ENCODE measurements around the gene SHPK.

Gene SHPK

GRCh38 chr17:3636154-3636907, at the start of gene SHPK, which contains the start of gene CTNS:
Gene SHPK (minus strand): TSS chr17:3636250. CDS start chr17:3636219, 31 bp downstream.
Gene CTNS (plus strand): TSS chr17:3636760. CDS start chr17:3640207, 3,447 bp downstream.
- peaks cover 17% of the 10 kb centered on the region for H3K36me3 Mint-ChIP-seq
- CTCF ChIA-PET = interaction anchor here (0.8 to 2.5 kb wide), 5 partner anchors 11 to 54 kb away, joined by 3 to 14 read pairs (median 3); no protein-coding TSS in a partner anchor
- H3K4me3 Mint-ChIP-seq = peak within 1 kb of the TSS; percentile 91
- H3K27ac Mint-ChIP-seq = peak within 1 kb of the TSS; percentile 95
- no peaks in the 10 kb centered on the region for H3K9me3 Mint-ChIP-seq
- DNase-seq = peak; percentile 97
- no peaks in the 10 kb centered on the region for H3K27me3 Mint-ChIP-seq
- H3K4me1 Mint-ChIP-seq = peaks cover 51% of the 10 kb centered on the region

DNA sequence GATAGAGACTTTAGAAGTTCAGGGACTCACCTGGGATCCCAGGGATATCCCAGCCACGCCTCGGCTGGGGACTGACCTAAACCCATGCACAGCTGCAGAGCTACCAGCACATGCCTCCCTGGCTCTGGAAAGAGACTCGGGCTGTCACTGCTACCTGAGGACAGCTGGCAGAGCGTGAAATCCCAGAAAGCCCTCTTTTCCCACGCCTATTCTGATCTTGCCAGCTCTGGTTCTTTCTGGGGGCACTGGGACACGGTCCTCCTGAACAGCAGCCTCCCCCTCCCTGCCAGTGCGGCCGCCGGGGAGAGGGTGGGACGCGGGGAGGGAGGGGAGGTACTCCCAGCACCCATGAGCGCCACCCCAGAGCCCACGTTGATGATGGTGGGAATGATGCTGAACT, 49.1 kb upstream of the SHPK start:
- Mint-ChIP-seq H3K36me3 (peaks cover 9% of the 10 kb centered on the region), H3K4me1 (peaks cover 22% of the 10 kb centered on the region), H3K27ac (no peak overlapping the region), H3K4me3 (no peak overlapping the region), H3K27me3 (no peaks in the 10 kb centered on the region), H3K9me3 (no peaks in the 10 kb centered on the region)
- CTCF ChIA-PET = interaction anchor here (0.9 kb wide), 1 partner anchor 52 kb away, joined by 3 read pairs; no protein-coding TSS in a partner anchor
- DNase-seq = no peak

DNA sequence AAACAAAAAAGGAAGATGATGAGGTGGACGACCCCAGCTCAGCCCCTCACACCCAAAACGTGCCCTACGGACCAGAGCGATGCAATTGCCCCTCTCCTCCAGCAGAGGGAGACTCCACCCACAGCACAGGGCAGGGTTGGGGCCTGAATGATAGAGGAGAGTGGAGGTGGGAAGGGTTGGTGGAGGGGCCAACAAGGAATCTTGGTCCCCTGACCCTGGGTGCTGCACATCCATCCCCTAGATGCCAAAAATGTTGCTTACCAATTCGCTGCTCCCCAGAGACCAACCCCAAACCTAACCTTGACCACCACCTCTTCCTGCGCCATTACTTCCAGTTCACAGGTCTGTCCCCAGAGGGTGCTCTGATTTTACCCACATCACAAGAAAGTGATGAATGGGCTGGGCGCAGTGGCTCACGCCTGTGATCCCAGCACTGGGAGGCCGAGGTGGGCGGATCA, 47.0 kb upstream of the SHPK start:
- Mint-ChIP-seq H3K27ac (no peak overlapping the region), H3K4me1 (peaks cover 27% of the 10 kb centered on the region), H3K27me3 (no peaks in the 10 kb centered on the region), H3K36me3 (peaks cover 9% of the 10 kb centered on the region), H3K9me3 (no peaks in the 10 kb centered on the region), H3K4me3 (no peak overlapping the region)
- CTCF ChIA-PET = interaction anchor here (0.7 to 2.1 kb wide), 17 partner anchors 9 to 145 kb away, joined by 3 to 13 read pairs (median 5); partner anchors contain the start of gene HASPIN
- DNase-seq = peak; percentile 71

DNA sequence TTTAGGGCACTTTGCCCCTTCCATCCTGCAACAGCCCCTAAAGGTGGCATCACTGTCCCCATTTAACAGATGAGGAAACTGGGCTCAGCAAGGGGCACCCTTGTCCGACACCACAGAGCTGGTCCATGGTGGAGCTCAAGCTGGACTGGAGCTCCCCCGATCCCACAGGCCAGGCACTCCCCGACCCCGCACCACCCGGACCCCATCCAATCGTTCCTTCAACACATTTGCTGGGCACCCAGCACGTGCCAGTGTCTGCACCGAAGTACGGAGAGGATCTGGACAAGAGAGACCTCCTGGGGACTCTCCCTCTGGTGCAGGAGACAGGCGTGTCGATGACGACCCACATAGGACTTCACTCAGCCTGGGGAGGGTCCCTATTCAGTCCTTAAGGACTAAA, 46.0 kb upstream of the SHPK start:
- peaks cover 27% of the 10 kb centered on the region for H3K4me1 Mint-ChIP-seq
- H3K27me3 Mint-ChIP-seq = no peaks in the 10 kb centered on the region
- H3K9me3 Mint-ChIP-seq = no peaks in the 10 kb centered on the region
- H3K36me3 Mint-ChIP-seq = peaks cover 9% of the 10 kb centered on the region
- no peak overlapping the region for H3K4me3 Mint-ChIP-seq
- CTCF ChIA-PET = interaction anchor here (0.8 to 2.1 kb wide), 11 partner anchors 10 to 146 kb away, joined by 3 to 13 read pairs (median 7); partner anchors contain the start of gene HASPIN
- no peak overlapping the region for H3K27ac Mint-ChIP-seq
- DNase-seq = no peak

GRCh38 chr17:3681565-3681964, 45.5 kb upstream of the SHPK start:
- no peak for DNase-seq
- no peaks in the 10 kb centered on the region for H3K27me3 Mint-ChIP-seq
- H3K36me3 Mint-ChIP-seq = peaks cover 9% of the 10 kb centered on the region
- CTCF ChIA-PET = interaction anchor here (1.5 kb wide), 2 partner anchors 26 to 144 kb away, joined by 3 to 4 read pairs; no protein-coding TSS in a partner anchor
- peak overlapping the region; percentile 42 for H3K27ac Mint-ChIP-seq
- peaks cover 27% of the 10 kb centered on the region for H3K4me1 Mint-ChIP-seq
- no peaks in the 10 kb centered on the region for H3K9me3 Mint-ChIP-seq
- H3K4me3 Mint-ChIP-seq = no peak overlapping the region

- Mint-ChIP-seq H3K27ac (no peak overlapping the region), H3K36me3 (peaks cover 9% of the 10 kb centered on the region), H3K27me3 (no peaks in the 10 kb centered on the region), H3K9me3 (no peaks in the 10 kb centered on the region), H3K4me1 (peaks cover 27% of the 10 kb centered on the region), H3K4me3 (no peak overlapping the region)
- DNase-seq = no peak
- CTCF ChIA-PET = no interaction called here
Observed at GRCh38 chr17:3681057-3681456, 45.0 kb upstream of the SHPK start.

GRCh38 chr17:3679531-3680126, 43.6 kb upstream of the SHPK start:
- no peaks in the 10 kb centered on the region for H3K27me3 Mint-ChIP-seq
- no peaks in the 10 kb centered on the region for H3K9me3 Mint-ChIP-seq
- DNase-seq = no peak
- peaks cover 27% of the 10 kb centered on the region for H3K4me1 Mint-ChIP-seq
- H3K36me3 Mint-ChIP-seq = peaks cover 10% of the 10 kb centered on the region
- no peak overlapping the region for H3K4me3 Mint-ChIP-seq
- peak overlapping the region; percentile 60 for H3K27ac Mint-ChIP-seq
- CTCF ChIA-PET = interaction anchor here (1.0 to 1.2 kb wide), 3 partner anchors 17 to 148 kb away, joined by 3 to 5 read pairs (median 4); partner anchors contain the start of gene P2RX5

- peaks cover 27% of the 10 kb centered on the region for H3K4me1 Mint-ChIP-seq
- no peak overlapping the region for H3K4me3 Mint-ChIP-seq
- H3K27ac Mint-ChIP-seq = no peak overlapping the region
- no peaks in the 10 kb centered on the region for H3K27me3 Mint-ChIP-seq
- no peaks in the 10 kb centered on the region for H3K9me3 Mint-ChIP-seq
- CTCF ChIA-PET = interaction anchor here (1.0 to 1.2 kb wide), 3 partner anchors 17 to 149 kb away, joined by 3 to 5 read pairs (median 4); partner anchors contain the start of gene P2RX5
- peaks cover 10% of the 10 kb centered on the region for H3K36me3 Mint-ChIP-seq
- DNase-seq = no peak
Observed at GRCh38 chr17:3678821-3679530, 42.9 kb upstream of the SHPK start.

GRCh38 chr17:3678095-3678820, 42.2 kb upstream of the SHPK start:
- Mint-ChIP-seq H3K36me3 (peaks cover 10% of the 10 kb centered on the region), H3K4me3 (no peak overlapping the region), H3K4me1 (peaks cover 25% of the 10 kb centered on the region), H3K27me3 (no peaks in the 10 kb centered on the region), H3K27ac (peak overlapping the region; percentile 28), H3K9me3 (no peaks in the 10 kb centered on the region)
- CTCF ChIA-PET = interaction anchor here (1.6 kb wide), 1 partner anchor 150 kb away, joined by 4 read pairs; no protein-coding TSS in a partner anchor
- DNase-seq = no peak

GRCh38 chr17:3675886-3676285, 39.8 kb upstream of the SHPK start:
- Mint-ChIP-seq H3K9me3 (no peaks in the 10 kb centered on the region), H3K27ac (no peak overlapping the region), H3K4me3 (no peak overlapping the region), H3K27me3 (no peaks in the 10 kb centered on the region), H3K36me3 (peaks cover 11% of the 10 kb centered on the region), H3K4me1 (peaks cover 10% of the 10 kb centered on the region)
- CTCF ChIA-PET = interaction anchor here (0.6 kb wide), 1 partner anchor 631 kb away, joined by 3 read pairs; no protein-coding TSS in a partner anchor
- no peak for DNase-seq

- H3K4me1 Mint-ChIP-seq = peaks cover 24% of the 10 kb centered on the region
Observed at GRCh38 chr17:3672571-3672970, 36.5 kb upstream of the SHPK start.

DNA sequence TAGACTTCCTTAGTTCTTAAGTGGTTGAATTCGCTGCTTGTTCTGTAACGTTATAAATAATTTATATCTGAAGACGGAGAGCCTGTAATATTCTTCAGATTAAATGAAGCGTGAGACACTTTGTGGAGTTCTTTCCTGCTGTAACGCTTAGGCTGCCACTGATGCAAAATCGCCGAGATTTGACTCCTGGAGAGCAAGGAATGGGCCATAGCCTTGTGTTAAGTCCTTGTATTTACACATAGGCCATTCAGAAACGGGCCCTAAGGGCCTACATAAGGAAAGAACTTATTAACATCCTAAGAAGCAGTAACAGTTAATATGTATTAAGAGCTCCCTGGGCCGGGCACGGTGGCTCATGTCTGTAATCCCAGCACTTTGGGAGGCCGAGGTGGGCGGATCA, 33.5 kb upstream of the SHPK start:
- Mint-ChIP-seq H3K4me3 (peak overlapping the region; percentile 93), H3K27ac (peak overlapping the region; percentile 85), H3K9me3 (no peaks in the 10 kb centered on the region), H3K36me3 (peaks cover 11% of the 10 kb centered on the region), H3K4me1 (peaks cover 31% of the 10 kb centered on the region), H3K27me3 (no peaks in the 10 kb centered on the region)
- CTCF ChIA-PET = interaction anchor here (0.7 to 1.2 kb wide), 2 partner anchors 13 to 1057 kb away, joined by 3 to 4 read pairs; no protein-coding TSS in a partner anchor
- no peak for DNase-seq

More at GRCh38 chr17:3672571-3672970, 36.5 kb upstream of the SHPK start:
- H3K27ac Mint-ChIP-seq = no peak overlapping the region
- H3K36me3 Mint-ChIP-seq = peaks cover 12% of the 10 kb centered on the region
- H3K9me3 Mint-ChIP-seq = no peaks in the 10 kb centered on the region
- CTCF ChIA-PET = no interaction called here
- H3K4me3 Mint-ChIP-seq = no peak overlapping the region
- no peaks in the 10 kb centered on the region for H3K27me3 Mint-ChIP-seq
- no peak for DNase-seq

DNA sequence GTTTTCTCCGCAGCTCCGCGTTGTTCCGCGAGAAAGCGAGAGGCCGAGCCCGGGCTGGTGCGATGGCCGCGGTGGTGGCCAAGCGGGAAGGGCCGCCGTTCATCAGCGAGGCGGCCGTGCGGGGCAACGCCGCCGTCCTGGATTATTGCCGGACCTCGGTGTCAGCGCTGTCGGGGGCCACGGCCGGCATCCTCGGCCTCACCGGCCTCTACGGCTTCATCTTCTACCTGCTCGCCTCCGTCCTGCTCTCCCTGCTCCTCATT, 33.0 kb upstream of the SHPK start:
- H3K9me3 Mint-ChIP-seq = no peaks in the 10 kb centered on the region
- peaks cover 31% of the 10 kb centered on the region for H3K4me1 Mint-ChIP-seq
- peaks cover 11% of the 10 kb centered on the region for H3K36me3 Mint-ChIP-seq
- DNase-seq = no peak
- peak overlapping the region; percentile 85 for H3K27ac Mint-ChIP-seq
- CTCF ChIA-PET = no interaction called here
- no peaks in the 10 kb centered on the region for H3K27me3 Mint-ChIP-seq
- peak overlapping the region; percentile 93 for H3K4me3 Mint-ChIP-seq

Measured in activated naive CD4-positive, alpha-beta T cell treated with anti-CD3 and anti-CD28 coated beads, Interleukin-2, amount 10 ng/mL, durations not matched to agents 7 days and 5 days (primary cell).